ENCODE results near the gene ST8SIA1.

ST8SIA1 gene

DNA sequence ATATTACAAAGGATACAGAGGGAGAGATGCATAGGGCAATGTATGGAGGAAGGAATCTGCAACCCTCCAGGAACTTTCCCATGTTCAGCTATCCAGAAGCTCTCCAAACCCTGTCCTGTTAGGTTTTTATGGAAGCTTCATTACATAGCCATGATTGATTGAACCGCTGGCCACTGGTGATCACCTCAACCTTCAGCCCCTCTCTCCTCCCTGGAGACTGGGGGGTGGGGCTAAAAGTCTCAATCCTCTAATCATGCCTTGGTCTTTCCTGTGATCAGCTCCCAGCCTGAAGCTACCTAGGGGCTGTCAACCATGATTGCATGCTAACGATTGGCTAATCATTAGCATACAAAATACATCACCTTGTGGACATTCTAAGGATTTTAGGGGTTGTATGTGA is 123.4 kb downstream of the ST8SIA1 start:
- in situ Hi-C loops (cut with HindIII; ENCODE audit: low pct_unique_long_range_greater_than_20kb, low sequenced_read_pairs): no loop called here
- DNase-seq (ENCODE audit: low read depth in 1 of 2, low spot score in 1 of 2): no peak
- no peak for TF ChIP-seq JUND (IDR thresholded peaks at IDR 0.05; ENCODE audit: low read depth)

GRCh38 chr12:22209422-22209821 is 125.1 kb downstream of the ST8SIA1 start:
- TF ChIP-seq JUND (IDR thresholded peaks at IDR 0.05; ENCODE audit: low read depth): no peak
- in situ Hi-C loops (cut with HindIII; ENCODE audit: low pct_unique_long_range_greater_than_20kb, low sequenced_read_pairs): no loop called here
- no peak for DNase-seq (ENCODE audit: low read depth in 1 of 2, low spot score in 1 of 2)

DNA sequence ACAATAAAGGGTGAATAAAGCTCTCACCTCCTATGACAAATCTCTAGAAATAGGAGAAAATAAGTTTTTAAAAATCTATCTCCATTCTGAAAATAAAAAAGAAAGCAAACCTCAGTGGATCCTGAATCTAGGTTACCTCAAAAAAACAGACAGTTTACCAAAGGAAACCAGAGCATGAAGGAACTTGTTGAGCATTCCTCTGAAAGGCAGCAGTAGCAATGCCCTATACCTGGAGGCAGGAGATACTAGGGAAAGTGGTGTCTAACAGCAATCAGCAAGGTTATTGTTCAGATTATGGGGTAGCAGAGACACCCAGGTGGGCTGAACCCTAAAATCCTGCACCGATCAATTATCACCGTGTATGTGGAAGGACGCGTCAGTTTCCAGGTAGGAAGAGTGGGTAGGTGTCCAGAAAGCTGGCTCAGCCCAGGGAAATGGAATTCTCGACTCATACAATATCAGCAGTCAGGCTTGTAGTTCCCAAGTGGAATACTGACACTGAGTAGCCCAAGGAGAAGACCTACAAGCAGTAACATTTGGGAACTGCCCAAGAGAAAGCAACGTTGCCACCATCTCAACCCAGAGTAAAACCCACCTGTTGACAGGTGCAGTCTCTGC is 128.3 kb downstream of the ST8SIA1 start:
- in situ Hi-C loops (cut with HindIII; ENCODE audit: low pct_unique_long_range_greater_than_20kb, low sequenced_read_pairs): no loop called here
- DNase-seq (ENCODE audit: low read depth in 1 of 2, low spot score in 1 of 2): no peak
- no peak for TF ChIP-seq JUND (IDR thresholded peaks at IDR 0.05; ENCODE audit: low read depth)

DNA sequence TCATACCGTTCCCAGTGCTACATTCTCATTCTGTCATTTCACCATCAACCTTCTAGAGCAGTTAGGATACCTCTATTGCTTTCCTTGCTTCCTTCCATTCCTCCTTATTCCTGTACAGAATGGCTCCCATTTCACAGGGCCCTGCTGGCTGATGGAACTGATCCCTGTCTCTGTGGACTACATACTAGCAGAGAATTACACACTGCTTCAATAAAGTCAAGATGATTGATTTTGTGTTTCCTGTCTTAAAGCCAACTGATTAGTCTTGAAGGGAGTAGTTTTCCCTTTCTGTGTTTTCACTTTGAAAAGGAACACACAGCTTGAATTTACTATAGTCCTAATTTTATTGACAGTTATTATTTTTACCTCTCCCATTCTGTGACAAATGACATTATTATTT is 130.1 kb downstream of the ST8SIA1 start:
- no peak for DNase-seq (ENCODE audit: low read depth in 1 of 2, low spot score in 1 of 2)
- TF ChIP-seq JUND (IDR thresholded peaks at IDR 0.05; ENCODE audit: low read depth): no peak
- in situ Hi-C loops (cut with HindIII; ENCODE audit: low pct_unique_long_range_greater_than_20kb, low sequenced_read_pairs): no loop called here

GRCh38 chr12:22202847-22203246 is 131.7 kb downstream of the ST8SIA1 start:
- no peak for DNase-seq (ENCODE audit: low read depth in 1 of 2, low spot score in 1 of 2)
- no peak for TF ChIP-seq JUND (IDR thresholded peaks at IDR 0.05; ENCODE audit: low read depth)
- in situ Hi-C loops (cut with HindIII; ENCODE audit: low pct_unique_long_range_greater_than_20kb, low sequenced_read_pairs): no loop called here

DNA sequence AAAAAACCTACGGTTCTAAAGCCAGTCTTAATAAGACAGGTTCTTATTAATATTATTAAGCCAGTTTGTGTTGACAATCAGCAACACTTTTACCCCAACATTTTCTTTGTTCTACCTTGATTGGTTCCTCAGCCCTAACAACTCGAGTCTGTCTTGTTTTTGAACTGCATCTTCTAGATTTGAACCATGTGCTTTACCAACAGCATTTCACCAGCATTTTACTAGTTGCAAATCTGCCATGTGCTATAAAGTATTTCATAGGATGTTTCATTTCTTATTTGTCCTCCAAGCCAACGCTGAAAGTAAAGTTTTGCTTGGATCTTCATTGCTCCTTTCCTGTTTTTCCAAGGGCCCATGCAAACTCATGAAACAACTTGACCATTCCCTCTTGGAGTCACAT is 133.4 kb downstream of the ST8SIA1 start:
- DNase-seq (ENCODE audit: low read depth in 1 of 2, low spot score in 1 of 2): no peak
- TF ChIP-seq JUND (IDR thresholded peaks at IDR 0.05; ENCODE audit: low read depth): no peak
- in situ Hi-C loops (cut with HindIII; ENCODE audit: low pct_unique_long_range_greater_than_20kb, low sequenced_read_pairs): no loop called here

- no peak for TF ChIP-seq JUND (IDR thresholded peaks at IDR 0.05; ENCODE audit: low read depth)
- in situ Hi-C loops (cut with HindIII; ENCODE audit: low pct_unique_long_range_greater_than_20kb, low sequenced_read_pairs): no loop called here
- no peak for DNase-seq (ENCODE audit: low read depth in 1 of 2, low spot score in 1 of 2)
Observed at GRCh38 chr12:22196236-22196635, 138.3 kb downstream of the ST8SIA1 start.

DNA sequence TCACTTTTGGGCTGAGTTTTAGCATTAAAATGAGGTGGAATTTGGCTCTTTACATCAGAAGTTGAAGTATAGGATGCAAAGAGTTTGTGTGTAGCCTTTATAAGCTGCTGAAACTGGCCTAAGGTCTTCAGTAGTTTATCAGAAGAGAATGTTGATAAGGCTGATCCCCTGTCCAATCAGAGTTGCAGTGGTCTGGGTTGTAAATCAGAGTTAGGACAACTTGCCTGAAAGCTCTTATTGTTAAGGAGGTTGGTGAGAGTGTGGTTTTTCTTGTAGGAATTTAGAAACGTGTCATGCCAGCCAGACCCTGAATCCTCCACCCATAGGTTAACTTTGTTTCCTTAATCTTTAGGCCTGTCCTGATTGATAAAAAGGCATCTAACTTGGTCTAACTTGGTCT is 143.5 kb downstream of the ST8SIA1 start:
- DNase-seq (ENCODE audit: low read depth in 1 of 2, low spot score in 1 of 2): no peak
- in situ Hi-C loops (cut with HindIII; ENCODE audit: low pct_unique_long_range_greater_than_20kb, low sequenced_read_pairs): no loop called here
- TF ChIP-seq JUND (IDR thresholded peaks at IDR 0.05; ENCODE audit: low read depth): no peak

GRCh38 chr12:22188431-22188830 is 146.1 kb downstream of the ST8SIA1 start:
- in situ Hi-C loops (cut with HindIII; ENCODE audit: low pct_unique_long_range_greater_than_20kb, low sequenced_read_pairs): no loop called here
- no peak for DNase-seq (ENCODE audit: low read depth in 1 of 2, low spot score in 1 of 2)

DNA sequence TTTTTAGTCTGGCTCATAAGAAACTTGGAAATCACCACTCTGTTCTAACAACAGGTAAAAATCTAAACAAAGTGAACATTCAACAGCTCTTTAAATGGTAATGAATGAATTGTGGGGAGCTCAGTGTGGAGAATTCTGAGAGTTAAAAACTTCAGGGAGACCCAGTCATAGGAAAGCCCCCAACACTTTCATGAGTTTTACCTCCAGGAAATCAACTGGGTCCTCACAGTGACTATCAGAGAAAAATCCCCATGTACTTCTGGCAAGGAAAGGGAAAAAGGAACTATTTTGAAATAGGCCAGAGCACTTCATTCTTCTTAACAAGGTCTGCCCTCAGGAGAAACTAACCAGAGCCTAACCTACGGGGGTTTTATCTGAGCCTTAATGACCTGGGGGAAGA is 153.8 kb downstream of the ST8SIA1 start:
- no peak for TF ChIP-seq JUND (IDR thresholded peaks at IDR 0.05; ENCODE audit: low read depth)
- in situ Hi-C loops (cut with HindIII; ENCODE audit: low pct_unique_long_range_greater_than_20kb, low sequenced_read_pairs): no loop called here
- DNase-seq (ENCODE audit: low read depth in 1 of 2, low spot score in 1 of 2): no peak

More at GRCh38 chr12:22188431-22188830, 146.1 kb downstream of the ST8SIA1 start:
- TF ChIP-seq JUND (IDR thresholded peaks at IDR 0.05; ENCODE audit: low read depth): no peak

DNA sequence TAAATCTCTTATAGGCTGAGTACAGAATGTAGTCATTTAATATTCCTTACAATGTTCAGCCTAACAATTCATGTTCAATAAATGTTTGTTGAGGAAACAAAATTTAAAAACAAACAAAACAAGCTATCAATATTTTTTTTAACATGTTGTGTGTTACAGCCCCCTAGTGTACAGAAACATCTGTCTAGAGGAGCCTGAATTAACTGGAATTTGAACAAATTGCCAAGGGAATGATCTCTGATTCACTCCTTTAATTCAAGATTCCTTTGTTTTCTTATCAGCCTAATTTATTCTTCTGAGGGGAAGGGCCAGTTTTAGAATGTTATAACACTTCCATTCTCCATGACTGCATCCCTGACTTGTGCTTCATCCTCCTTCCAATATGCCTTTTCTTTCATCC is 161.3 kb downstream of the ST8SIA1 start:
- TF ChIP-seq JUND (IDR thresholded peaks at IDR 0.05; ENCODE audit: low read depth): no peak
- in situ Hi-C loops (cut with HindIII; ENCODE audit: low pct_unique_long_range_greater_than_20kb, low sequenced_read_pairs): no loop called here
- no peak for DNase-seq (ENCODE audit: low read depth in 1 of 2, low spot score in 1 of 2)

DNA sequence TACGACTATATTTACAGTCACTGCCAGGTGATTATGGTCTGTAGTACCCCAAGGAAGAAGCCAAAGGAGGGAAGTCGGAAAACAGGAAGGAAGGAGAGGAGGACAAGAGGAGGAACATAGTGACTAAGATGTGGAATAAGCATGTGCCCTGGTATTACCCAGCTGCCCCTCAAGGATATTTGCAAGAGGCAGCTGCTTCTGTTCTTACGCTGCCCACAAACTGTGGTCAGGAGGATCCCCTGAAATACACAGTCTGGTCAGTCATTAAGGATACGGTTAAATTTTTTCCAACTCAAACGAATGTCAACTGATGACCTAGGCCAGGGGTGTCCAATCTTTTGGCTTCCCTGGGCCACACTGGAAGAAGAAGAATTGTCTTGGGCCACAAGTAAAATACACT is 162.0 kb downstream of the ST8SIA1 start:
- in situ Hi-C loops (cut with HindIII; ENCODE audit: low pct_unique_long_range_greater_than_20kb, low sequenced_read_pairs): no loop called here
- no peak for DNase-seq (ENCODE audit: low read depth in 1 of 2, low spot score in 1 of 2)
- no peak for TF ChIP-seq JUND (IDR thresholded peaks at IDR 0.05; ENCODE audit: low read depth)

DNA sequence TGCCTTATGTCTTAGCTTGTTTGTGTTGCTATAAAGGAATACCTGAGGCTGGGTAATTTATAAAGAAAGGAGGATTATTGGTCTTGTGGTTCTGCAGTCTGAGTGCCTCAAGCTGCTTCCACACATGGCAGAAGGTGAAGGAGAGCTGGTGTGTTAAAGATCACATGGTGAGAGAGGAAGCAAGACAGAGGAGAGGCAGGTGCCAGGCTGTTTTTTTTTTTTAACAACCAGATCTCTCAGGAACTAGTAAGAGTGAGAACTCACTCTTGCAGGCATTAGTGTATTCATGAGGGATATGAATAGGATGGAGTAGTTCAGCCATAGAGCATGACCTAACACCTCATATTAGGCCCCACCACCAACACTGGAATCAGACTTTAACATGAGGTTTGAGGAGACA is 165.1 kb downstream of the ST8SIA1 start:
- peak in 1 of 2 experiments; percentile 59 for DNase-seq (ENCODE audit: low read depth in 1 of 2, low spot score in 1 of 2)
- TF ChIP-seq JUND (IDR thresholded peaks at IDR 0.05; ENCODE audit: low read depth): no peak
- in situ Hi-C loops (cut with HindIII; ENCODE audit: low pct_unique_long_range_greater_than_20kb, low sequenced_read_pairs): no loop called here

GRCh38 chr12:22164139-22164538 is 170.4 kb downstream of the ST8SIA1 start:
- in situ Hi-C loops (cut with HindIII; ENCODE audit: low pct_unique_long_range_greater_than_20kb, low sequenced_read_pairs): no loop called here
- no peak for TF ChIP-seq JUND (IDR thresholded peaks at IDR 0.05; ENCODE audit: low read depth)
- DNase-seq (ENCODE audit: low read depth in 1 of 2, low spot score in 1 of 2): no peak

Data from T47D (cell line).